ENCODE results near the gene ITGB7.

DNA sequence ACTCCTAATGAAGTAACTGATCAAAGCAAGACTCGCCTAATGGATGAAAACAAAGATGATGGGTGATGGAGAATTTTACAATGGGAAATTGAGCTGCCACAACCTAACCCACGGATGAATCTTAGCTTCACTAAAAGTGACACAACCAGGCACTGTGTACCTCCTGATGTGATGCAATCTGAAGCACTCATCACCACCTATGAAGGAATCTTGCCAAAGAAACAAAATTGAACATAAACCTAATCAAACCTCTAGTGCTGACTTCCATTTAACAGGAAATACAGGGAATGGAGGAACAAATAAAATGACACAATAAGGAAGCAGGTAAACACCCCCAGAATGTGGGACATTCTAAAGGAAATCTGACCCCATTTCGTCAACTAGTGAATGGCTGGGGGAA, 38.2 kb upstream of the ITGB7 start:
- TF ChIP-seq POLR2A (IDR thresholded peaks at IDR 0.05; ENCODE audit: low read depth, low read length) (no peak), TAF1 (IDR thresholded peaks at IDR 0.05; ENCODE audit: low read depth, low read length) (no peak), POLR2AphosphoS5 (IDR thresholded peaks at IDR 0.05; ENCODE audit: low read depth, low read length) (no peak), POU2F2 (IDR thresholded peaks at IDR 0.05; ENCODE audit: low read depth, low read length) (no peak), SPI1 (IDR thresholded peaks at IDR 0.05; ENCODE audit: low read depth, low read length) (no peak)

Measured in GM12891 (cell line).